ENCODE data around the gene NFIX.
A peak's percentile ranks its signal among the peaks of the same experiment; 100 is the strongest.

NFIX gene

GRCh38 chr19:13056052-13056660 lies 60.9 kb downstream of the NFIX start:
- DNase-seq (ENCODE audit: low read depth), result no peak

- DNase-seq (ENCODE audit: low read depth), result no peak
Observed at GRCh38 chr19:13057147-13057572, 61.9 kb downstream of the NFIX start.

GRCh38 chr19:13057744-13058143 lies 62.5 kb downstream of the NFIX start:
- DNase-seq (ENCODE audit: low read depth), result no peak

GRCh38 chr19:13058951-13059660 lies 63.8 kb downstream of the NFIX start:
- DNase-seq (ENCODE audit: low read depth), result no peak

GRCh38 chr19:13060233-13060963 lies 65.1 kb downstream of the NFIX start:
- DNase-seq (ENCODE audit: low read depth), result no peak

- DNase-seq (ENCODE audit: low read depth), result peak; percentile 79
Observed at GRCh38 chr19:13060964-13061927, 66.0 kb downstream of the NFIX start.

GRCh38 chr19:13062317-13062716 lies 67.0 kb downstream of the NFIX start:
- no peak for DNase-seq (ENCODE audit: low read depth)

- no peak for DNase-seq (ENCODE audit: low read depth)
Observed at GRCh38 chr19:13063461-13064091, 68.3 kb downstream of the NFIX start.

GRCh38 chr19:13064092-13064489 lies 68.8 kb downstream of the NFIX start:
- DNase-seq (ENCODE audit: low read depth), result no peak

GRCh38 chr19:13066226-13066625 lies 71.0 kb downstream of the NFIX start:
- no peak for DNase-seq (ENCODE audit: low read depth)

GRCh38 chr19:13066933-13067807 lies 71.9 kb downstream of the NFIX start:
- no peak for DNase-seq (ENCODE audit: low read depth)

GRCh38 chr19:13068085-13068846 lies 73.0 kb downstream of the NFIX start:
- DNase-seq (ENCODE audit: low read depth), result no peak

- DNase-seq (ENCODE audit: low read depth), result no peak
Observed at GRCh38 chr19:13069415-13070359, 74.4 kb downstream of the NFIX start.

- no peak for DNase-seq (ENCODE audit: low read depth)
Observed at GRCh38 chr19:13070425-13071140, 75.3 kb downstream of the NFIX start.

GRCh38 chr19:13071444-13072187 lies 76.3 kb downstream of the NFIX start:
- DNase-seq (ENCODE audit: low read depth), result no peak

GRCh38 chr19:13072188-13072908 lies 77.1 kb downstream of the NFIX start:
- no peak for DNase-seq (ENCODE audit: low read depth)

All from activated T-cell treated with anti-CD3 and anti-CD28 coated beads for 48 hours (primary cell).